ENCODE data around the gene BSND.

GRCh38 chr1:54972436-54972835 lies 26.3 kb upstream of the BSND start:
- no peak for TF ChIP-seq CTCF (IDR thresholded peaks at IDR 0.05 in 4 of 5, conservative IDR thresholded peaks at IDR 0.05 in 1 of 5)
- TF ChIP-seq POLR2A (IDR thresholded peaks at IDR 0.05) = no peak

Data from gastrocnemius medialis (tissue), 4 donors.